ENCODE results near the gene PTGR1. TPM values are rescaled to one million over a fixed set of nuclear protein-coding genes. Genes with fewer than 3 reads are reported as not detected.
A peak's percentile ranks its signal among the peaks of the same experiment; 100 is the strongest.

The PTGR1 gene
- total RNA-seq, result 75.1 TPM
- polyA plus RNA-seq (ENCODE audit: insufficient read depth, low read depth, low replicate concordance), result 285 TPM
- long read RNA-seq, donor 1, transcript PTGR1-202 (4 exons, 847 nt), result minor isoform, 7 of 91 reads
- long read RNA-seq, donor 1, transcript PTGR1-205 (10 exons, 1,407 nt), result major isoform, 40 of 91 reads
- long read RNA-seq, donor 1, transcript PTGR1-203 (4 exons, 1,061 nt), result minor isoform, 6 of 91 reads
- long read RNA-seq, donor 1, transcript PTGR1-201 (10 exons, 1,223 nt), result minor isoform, 13 of 91 reads
- long read RNA-seq, donor 1, partial matches to known transcripts, result 19 of 91 reads
- long read RNA-seq, donor 1, other reads (novel, unspliced or antisense), result 6 of 91 reads
- long read RNA-seq, donor 2, transcript PTGR1-205 (10 exons, 1,407 nt), result major isoform, 38 of 68 reads
- long read RNA-seq, donor 2, transcript PTGR1-202 (4 exons, 847 nt), result minor isoform, 5 of 68 reads
- long read RNA-seq, donor 2, transcript PTGR1-203 (4 exons, 1,061 nt), result minor isoform, 10 of 68 reads
- long read RNA-seq, donor 2, partial matches to known transcripts, result 9 of 68 reads
- long read RNA-seq, donor 2, other reads (novel, unspliced or antisense), result 0 of 68 reads
- long read RNA-seq, donor 3, transcript PTGR1-205 (10 exons, 1,407 nt), result major isoform, 80 of 128 reads
- long read RNA-seq, donor 3, transcript PTGR1-207 (11 exons, 1,941 nt), result minor isoform, 5 of 128 reads
- long read RNA-seq, donor 3, transcript PTGR1-203 (4 exons, 1,061 nt), result minor isoform, 8 of 128 reads
- long read RNA-seq, donor 3, transcript PTGR1-201 (10 exons, 1,223 nt), result minor isoform, 13 of 128 reads
- long read RNA-seq, donor 3, partial matches to known transcripts, result 16 of 128 reads
- long read RNA-seq, donor 3, other reads (novel, unspliced or antisense), result 5 of 128 reads
- long read RNA-seq, donor 4, transcript PTGR1-201 (10 exons, 1,223 nt), result minor isoform, 8 of 176 reads
- long read RNA-seq, donor 4, transcript PTGR1-205 (10 exons, 1,407 nt), result major isoform, 33 of 176 reads
- long read RNA-seq, donor 4, partial matches to known transcripts, result 86 of 176 reads
- long read RNA-seq, donor 4, other reads (novel, unspliced or antisense), result 46 of 176 reads
- long read RNA-seq, donor 5, partial matches to known transcripts, result 0 of 7 reads
- long read RNA-seq, donor 5, other reads (novel, unspliced or antisense), result 0 of 7 reads
- long read RNA-seq, donor 6, transcript PTGR1-201 (10 exons, 1,223 nt), result minor isoform, 31 of 227 reads
- long read RNA-seq, donor 6, transcript PTGR1-205 (10 exons, 1,407 nt), result major isoform, 121 of 227 reads
- long read RNA-seq, donor 6, transcript PTGR1-202 (4 exons, 847 nt), result minor isoform, 6 of 227 reads
- long read RNA-seq, donor 6, transcript PTGR1-203 (4 exons, 1,061 nt), result minor isoform, 10 of 227 reads
- long read RNA-seq, donor 6, partial matches to known transcripts, result 36 of 227 reads
- long read RNA-seq, donor 6, other reads (novel, unspliced or antisense), result 21 of 227 reads
- long read RNA-seq, donor 7, transcript PTGR1-205 (10 exons, 1,407 nt), result major isoform, 22 of 54 reads
- long read RNA-seq, donor 7, transcript PTGR1-201 (10 exons, 1,223 nt), result minor isoform, 13 of 54 reads
- long read RNA-seq, donor 7, partial matches to known transcripts, result 2 of 54 reads
- long read RNA-seq, donor 7, other reads (novel, unspliced or antisense), result 12 of 54 reads
- long read RNA-seq, donor 8, transcript PTGR1-201 (10 exons, 1,223 nt), result minor isoform, 19 of 118 reads
- long read RNA-seq, donor 8, transcript PTGR1-205 (10 exons, 1,407 nt), result major isoform, 72 of 118 reads
- long read RNA-seq, donor 8, transcript PTGR1-202 (4 exons, 847 nt), result minor isoform, 5 of 118 reads
- long read RNA-seq, donor 8, partial matches to known transcripts, result 14 of 118 reads
- long read RNA-seq, donor 8, other reads (novel, unspliced or antisense), result 5 of 118 reads
- long read RNA-seq, donor 9, transcript PTGR1-205 (10 exons, 1,407 nt), result major isoform, 20 of 29 reads
- long read RNA-seq, donor 9, partial matches to known transcripts, result 0 of 29 reads
- long read RNA-seq, donor 9, other reads (novel, unspliced or antisense), result 0 of 29 reads
- long read RNA-seq, donor 10, transcript PTGR1-201 (10 exons, 1,223 nt), result minor isoform, 13 of 66 reads
- long read RNA-seq, donor 10, transcript PTGR1-205 (10 exons, 1,407 nt), result major isoform, 37 of 66 reads
- long read RNA-seq, donor 10, transcript PTGR1-203 (4 exons, 1,061 nt), result minor isoform, 8 of 66 reads
- long read RNA-seq, donor 10, partial matches to known transcripts, result 6 of 66 reads
- long read RNA-seq, donor 10, other reads (novel, unspliced or antisense), result 0 of 66 reads

DNA sequence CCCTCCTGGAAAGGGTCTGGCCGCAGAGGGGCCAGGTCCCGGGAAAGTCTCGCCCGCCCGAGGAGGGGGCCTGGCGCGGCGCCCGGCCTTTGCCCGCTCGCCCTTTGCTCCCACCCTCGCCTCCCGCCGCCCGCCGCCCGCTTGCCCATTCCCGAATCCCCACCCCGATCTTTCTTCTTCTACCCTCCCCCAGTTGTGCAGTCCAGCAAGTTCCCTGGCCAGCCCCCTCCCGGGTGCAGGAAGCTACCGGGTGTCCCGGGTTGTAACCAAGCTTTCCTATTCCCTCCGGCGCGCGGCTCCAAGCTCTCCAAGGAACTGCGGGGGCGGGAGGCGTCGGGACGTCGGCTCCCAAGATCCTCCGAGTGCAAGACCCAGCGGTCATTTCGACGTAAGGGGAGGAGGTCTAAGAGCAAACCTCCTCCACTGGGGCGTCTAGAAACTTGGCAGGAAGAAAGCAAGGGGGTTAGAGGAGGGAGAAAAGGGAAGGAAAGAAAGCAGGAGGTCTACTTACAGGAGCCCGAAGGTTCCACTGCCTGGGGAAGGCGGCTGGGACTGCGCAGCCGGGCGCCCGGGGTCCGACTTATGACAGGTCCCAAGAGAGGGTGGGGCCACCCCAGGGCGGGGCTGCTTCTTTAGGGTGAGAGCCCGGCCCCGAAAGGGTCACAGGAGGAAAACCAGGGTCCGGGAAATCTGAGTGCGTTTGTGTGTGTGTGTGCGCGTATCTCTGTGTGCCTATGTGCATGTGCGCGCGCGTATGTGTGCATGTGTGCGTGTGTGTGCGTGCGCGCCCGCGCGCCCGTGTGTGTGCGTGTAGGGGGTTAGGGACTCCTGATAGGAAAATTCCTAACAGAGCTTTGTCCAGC lies at the start of gene PTGR1:
TSS of gene PTGR1 (minus strand) at position 556 of the 863 bp plus-strand sequence. CDS start 2,225 bp downstream, outside the sequence.
- Histone ChIP-seq H3K27ac (ENCODE audit: low read depth in 2 of 2, low read length in 2 of 2) (peak within 1 kb of the TSS; percentile 90 to 95), H3K4me1 (ENCODE audit: control insufficient read depth in 2 of 3, insufficient read depth in 2 of 3, low read depth in 1 of 3, low read length in 3 of 3) (peaks cover 0 to 11% (median 6%) of the 10 kb centered on the region in 3 donors), H3K9me3 (ENCODE audit: control insufficient read depth in 2 of 3, insufficient read depth in 1 of 3, low read length in 3 of 3) (no peaks in the 10 kb centered on the region), H3K4me3 (ENCODE audit: low read length in 3 of 3) (peak within 1 kb of the TSS; percentile 75 to 93 (median 90)), H3K27me3 (ENCODE audit: control insufficient read depth, insufficient read depth, low read length) (no peaks in the 10 kb centered on the region), H3K9ac (ENCODE audit: low read length in 3 of 3) (peak within 1 kb of the TSS; percentile 41 to 96 (median 79)), H3K36me3 (ENCODE audit: control insufficient read depth in 2 of 3, insufficient read depth in 3 of 3, low read length in 3 of 3) (peaks cover 3 to 18% (median 14%) of the 10 kb centered on the region in 3 donors)
- DNase-seq, result peak; percentile 89 to 97 (median 95)
- no peak for FAIRE-seq
- TF ChIP-seq, protein P1, sequence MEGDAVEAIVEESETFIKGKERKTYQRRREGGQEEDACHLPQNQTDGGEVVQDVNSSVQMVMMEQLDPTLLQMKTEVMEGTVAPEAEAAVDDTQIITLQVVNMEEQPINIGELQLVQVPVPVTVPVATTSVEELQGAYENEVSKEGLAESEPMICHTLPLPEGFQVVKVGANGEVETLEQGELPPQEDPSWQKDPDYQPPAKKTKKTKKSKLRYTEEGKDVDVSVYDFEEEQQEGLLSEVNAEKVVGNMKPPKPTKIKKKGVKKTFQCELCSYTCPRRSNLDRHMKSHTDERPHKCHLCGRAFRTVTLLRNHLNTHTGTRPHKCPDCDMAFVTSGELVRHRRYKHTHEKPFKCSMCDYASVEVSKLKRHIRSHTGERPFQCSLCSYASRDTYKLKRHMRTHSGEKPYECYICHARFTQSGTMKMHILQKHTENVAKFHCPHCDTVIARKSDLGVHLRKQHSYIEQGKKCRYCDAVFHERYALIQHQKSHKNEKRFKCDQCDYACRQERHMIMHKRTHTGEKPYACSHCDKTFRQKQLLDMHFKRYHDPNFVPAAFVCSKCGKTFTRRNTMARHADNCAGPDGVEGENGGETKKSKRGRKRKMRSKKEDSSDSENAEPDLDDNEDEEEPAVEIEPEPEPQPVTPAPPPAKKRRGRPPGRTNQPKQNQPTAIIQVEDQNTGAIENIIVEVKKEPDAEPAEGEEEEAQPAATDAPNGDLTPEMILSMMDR (IDR thresholded peaks at IDR 0.05; ENCODE audit: borderline replicate concordance, extremely low read depth, insufficient read depth), result no peak
- intact Hi-C loops (cut with DNase I), result no loop called here

DNA sequence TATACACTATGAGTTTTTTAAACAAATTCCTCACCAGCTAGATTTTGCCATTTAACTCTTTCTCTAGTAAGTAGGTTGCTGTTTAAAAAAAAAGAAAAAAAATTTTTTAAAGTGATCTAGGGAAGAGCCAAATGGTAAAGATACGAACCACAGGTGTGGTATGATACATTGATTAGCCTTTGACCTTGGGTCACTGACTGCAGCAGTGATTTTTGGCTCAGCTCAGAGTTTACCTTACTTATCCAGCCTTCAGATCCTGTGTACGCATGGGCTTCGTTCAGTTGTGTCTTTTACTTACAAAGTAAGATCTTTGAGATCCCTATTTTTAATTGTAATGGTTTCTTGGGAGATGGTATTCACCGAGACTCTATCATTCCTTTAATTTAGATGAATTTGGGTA lies 49.6 kb upstream of the PTGR1 start:
- no peaks in the 10 kb centered on the region for H3K9me3 ChIP-seq (ENCODE audit: control insufficient read depth in 2 of 3, insufficient read depth in 1 of 3, low read length in 3 of 3)
- TF ChIP-seq, protein P1 (IDR thresholded peaks at IDR 0.05; ENCODE audit: borderline replicate concordance, extremely low read depth, insufficient read depth), result no peak
- H3K36me3 ChIP-seq (ENCODE audit: control insufficient read depth in 2 of 3, insufficient read depth in 3 of 3, low read length in 3 of 3), result peaks cover 2 to 4% (median 4%) of the 10 kb centered on the region in 3 donors
- H3K4me3 ChIP-seq (ENCODE audit: low read length in 3 of 3), result no peak overlapping the region
- FAIRE-seq (no peak), DNase-seq (no peak)
- intact Hi-C loops (cut with DNase I), result no loop called here
- H3K27ac ChIP-seq (ENCODE audit: low read depth in 2 of 2, low read length in 2 of 2), result no peak overlapping the region
- H3K9ac ChIP-seq (ENCODE audit: low read length in 3 of 3), result no peak overlapping the region
- H3K27me3 ChIP-seq (ENCODE audit: control insufficient read depth, insufficient read depth, low read length), result no peaks in the 10 kb centered on the region
- H3K4me1 ChIP-seq (ENCODE audit: control insufficient read depth in 2 of 3, insufficient read depth in 2 of 3, low read depth in 1 of 3, low read length in 3 of 3), result no peaks in the 10 kb centered on the region
